HUDEP-2 (cell line): Measurements from ENCODE around the gene GRSF1.

Experiments used
- DNase-seq, 76 experiments: peaks; one replicate each; lab custom pipeline; 2025; ENCODE audit not compliant: unreplicated experiment in 76 of 76; lab: John Stamatoyannopoulos, UW

The GRSF1 gene

DNA sequence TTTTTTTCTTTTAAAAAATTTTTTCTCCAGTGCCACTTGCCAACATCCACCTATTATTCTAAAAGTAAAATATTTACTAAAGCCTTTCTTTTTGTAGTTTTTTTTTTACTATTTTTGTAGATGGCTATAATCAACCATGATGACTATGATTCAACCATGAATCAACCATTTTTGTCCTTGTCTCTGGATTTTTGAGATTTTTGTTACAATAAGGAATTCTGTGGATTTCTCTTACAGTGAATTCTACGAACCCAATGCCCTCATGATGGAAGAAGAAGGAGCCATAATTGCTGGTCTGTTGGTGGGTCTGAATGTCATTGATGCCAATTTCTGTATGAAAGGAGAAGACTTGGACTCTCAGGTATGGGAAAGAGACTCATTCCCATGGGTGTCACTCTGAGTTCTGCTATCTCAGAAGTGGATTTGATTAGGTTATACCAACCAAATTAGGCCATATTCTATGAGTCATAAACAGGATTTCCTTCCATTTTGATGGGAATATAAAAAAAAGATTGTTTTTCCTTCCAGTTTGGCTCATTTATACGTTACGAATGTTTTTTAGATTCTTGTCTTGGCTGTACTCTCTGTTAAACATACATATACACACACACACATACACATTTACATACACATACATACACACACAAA is 71.3 kb downstream of the GRSF1 start:
- DNase-seq: no peak
